Measurements from ENCODE around the gene CNTF.
A peak's percentile ranks its signal among the peaks of the same experiment; 100 is the strongest.
"Not testable (repeated sequence)": the region's sequence is repeated elsewhere in the genome, so short reads cannot be mapped to it uniquely, and the experiment has no call there.

CNTF gene

DNA sequence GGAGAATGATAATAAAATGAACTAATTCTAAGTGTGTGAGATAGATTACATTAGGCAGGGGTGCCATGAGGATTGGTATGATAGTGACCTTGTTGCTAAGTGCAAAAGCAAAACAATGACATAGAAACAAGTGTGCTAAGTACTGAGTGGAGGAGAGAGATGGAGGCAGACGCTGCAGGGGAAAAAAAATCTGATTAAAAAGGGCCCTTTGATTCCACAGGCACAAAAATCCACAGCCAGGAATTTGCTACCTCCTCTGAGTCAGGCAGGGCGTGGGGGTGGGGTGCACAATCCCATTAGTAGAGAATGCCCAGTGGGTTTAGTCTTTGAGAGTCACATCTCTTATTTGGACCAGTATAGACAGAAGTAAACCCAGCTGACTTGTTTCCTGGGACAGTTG lies at the start of gene CNTF:
Gene CNTF (plus strand): TSS at position 322 of the 400 bp plus-strand sequence. CDS start 88 bp downstream, outside the sequence.
- TF ChIP-seq, protein P1, sequence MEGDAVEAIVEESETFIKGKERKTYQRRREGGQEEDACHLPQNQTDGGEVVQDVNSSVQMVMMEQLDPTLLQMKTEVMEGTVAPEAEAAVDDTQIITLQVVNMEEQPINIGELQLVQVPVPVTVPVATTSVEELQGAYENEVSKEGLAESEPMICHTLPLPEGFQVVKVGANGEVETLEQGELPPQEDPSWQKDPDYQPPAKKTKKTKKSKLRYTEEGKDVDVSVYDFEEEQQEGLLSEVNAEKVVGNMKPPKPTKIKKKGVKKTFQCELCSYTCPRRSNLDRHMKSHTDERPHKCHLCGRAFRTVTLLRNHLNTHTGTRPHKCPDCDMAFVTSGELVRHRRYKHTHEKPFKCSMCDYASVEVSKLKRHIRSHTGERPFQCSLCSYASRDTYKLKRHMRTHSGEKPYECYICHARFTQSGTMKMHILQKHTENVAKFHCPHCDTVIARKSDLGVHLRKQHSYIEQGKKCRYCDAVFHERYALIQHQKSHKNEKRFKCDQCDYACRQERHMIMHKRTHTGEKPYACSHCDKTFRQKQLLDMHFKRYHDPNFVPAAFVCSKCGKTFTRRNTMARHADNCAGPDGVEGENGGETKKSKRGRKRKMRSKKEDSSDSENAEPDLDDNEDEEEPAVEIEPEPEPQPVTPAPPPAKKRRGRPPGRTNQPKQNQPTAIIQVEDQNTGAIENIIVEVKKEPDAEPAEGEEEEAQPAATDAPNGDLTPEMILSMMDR (conservative IDR thresholded peaks at IDR 0.05; ENCODE audit: low read depth, low read length): no peak
- no peak within 1 kb of the TSS for H3K4me3 ChIP-seq (ENCODE audit: low read depth, low read length)
- DNase-seq (ENCODE audit: low read depth): peak; percentile 35

DNA sequence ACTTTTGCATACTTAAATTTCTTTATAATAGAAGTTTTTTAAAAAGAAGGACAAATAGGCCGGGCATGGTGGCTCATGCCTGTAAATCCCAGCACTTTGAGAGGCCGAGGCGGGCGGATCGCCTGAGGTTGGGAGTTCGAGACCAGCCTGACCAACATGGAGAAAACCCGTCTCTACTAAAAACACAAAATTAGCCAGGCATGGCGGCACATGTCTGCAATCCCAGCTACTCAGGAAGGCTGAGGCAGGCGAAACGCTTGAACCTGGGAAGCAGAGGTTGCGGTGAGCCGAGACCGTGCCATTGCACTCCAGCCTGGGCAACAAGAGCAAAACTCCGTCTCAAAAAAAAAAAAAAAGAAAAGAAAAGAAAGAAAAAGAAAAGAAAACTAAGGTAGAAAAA lies 49.6 kb upstream of the CNTF start:
- not testable (repeated sequence) for DNase-seq (ENCODE audit: low read depth); H3K4me3 ChIP-seq (ENCODE audit: low read depth, low read length)

DNA sequence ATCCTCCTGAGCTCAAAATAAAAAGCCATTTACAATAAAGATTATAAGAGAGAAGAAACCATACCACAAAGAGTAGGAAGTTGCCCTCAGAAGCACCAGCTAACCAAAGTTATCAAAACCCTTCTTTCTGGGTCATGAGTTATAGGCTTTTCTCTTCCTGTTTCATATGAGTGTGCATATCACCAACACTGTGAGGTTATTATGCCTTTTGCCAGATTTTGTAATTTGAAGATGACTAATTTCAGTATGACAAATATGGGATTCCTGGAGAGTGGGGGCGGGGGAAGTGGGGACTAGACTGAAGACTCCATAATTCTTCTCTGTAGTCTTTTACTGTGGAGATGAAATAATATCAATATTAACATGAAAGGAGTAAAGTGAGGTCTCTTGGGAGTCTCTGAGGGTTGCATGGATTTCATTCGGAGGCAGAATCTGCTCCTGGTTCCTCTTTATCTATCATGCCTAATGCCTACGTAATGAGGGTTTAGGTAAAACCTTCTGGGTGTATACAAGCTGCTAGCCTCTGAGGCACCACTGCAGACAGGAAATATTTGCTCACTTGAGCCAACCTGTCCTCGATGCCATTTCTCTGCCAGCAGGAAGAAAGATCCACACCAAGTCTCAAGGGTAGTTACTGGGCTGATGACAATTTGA lies 48.9 kb upstream of the CNTF start:
- TF ChIP-seq, protein P1 (conservative IDR thresholded peaks at IDR 0.05; ENCODE audit: low read depth, low read length): no peak
- H3K4me3 ChIP-seq (ENCODE audit: low read depth, low read length): peak overlapping the region; percentile 6
- peak; percentile 86 for DNase-seq (ENCODE audit: low read depth)

DNA sequence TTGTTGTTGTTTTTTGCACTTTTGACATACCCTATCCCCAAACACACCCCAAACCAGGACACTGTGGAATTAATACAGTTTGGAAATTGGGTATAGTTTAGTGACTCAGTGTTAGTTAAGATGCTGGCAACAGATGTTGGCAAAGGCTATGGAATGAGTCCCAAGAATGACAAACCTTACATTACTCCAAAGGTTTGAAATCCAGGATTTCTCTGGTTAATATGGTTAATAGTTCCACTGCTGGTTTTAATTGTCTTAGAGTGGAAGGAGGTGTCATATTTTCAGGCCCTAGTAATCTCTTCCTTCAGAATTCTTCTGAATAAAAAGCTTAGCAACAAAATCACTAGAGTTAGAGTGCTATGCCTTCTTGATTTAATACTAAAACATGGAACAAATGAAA lies 47.6 kb upstream of the CNTF start:
- peak; percentile 10 for DNase-seq (ENCODE audit: low read depth)
- TF ChIP-seq, protein P1 (conservative IDR thresholded peaks at IDR 0.05; ENCODE audit: low read depth, low read length): no peak
- H3K4me3 ChIP-seq (ENCODE audit: low read depth, low read length): no peak overlapping the region

DNA sequence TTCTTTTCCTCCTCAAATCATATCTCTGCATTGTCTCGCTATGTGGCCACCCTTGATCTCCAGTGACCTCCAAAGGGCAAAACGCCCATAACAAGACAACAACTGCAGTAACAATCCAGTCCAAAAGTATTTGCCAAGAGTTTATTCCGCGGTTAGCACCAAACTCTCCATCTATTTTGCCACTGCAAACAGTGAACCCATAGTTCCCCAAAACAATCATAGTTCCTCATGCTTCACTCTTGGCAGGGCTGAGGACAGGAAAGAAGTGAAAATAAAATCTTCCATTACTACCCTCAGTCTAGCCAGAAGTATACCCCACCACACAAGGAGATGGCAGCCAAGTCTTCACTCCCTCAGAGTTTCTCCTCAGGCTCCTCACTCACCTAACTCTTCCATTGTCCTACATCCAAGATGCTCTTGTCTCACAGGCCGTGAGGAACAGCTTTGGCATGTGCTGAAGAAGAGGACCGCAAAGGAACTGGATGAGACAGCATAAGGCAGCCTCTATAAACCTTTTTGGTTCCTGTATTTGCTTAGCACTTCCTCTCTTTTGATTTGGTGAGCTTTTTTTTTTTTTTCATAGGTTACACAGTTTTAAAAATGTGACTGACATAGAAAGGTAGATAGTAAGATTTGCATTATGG lies 47.0 kb upstream of the CNTF start, which contains the start of gene LPXN:
Gene LPXN (minus strand): TSS at position 480 of the 644 bp plus-strand sequence. CDS start 84 bp downstream, at position 396.
- TF ChIP-seq, protein P1 (conservative IDR thresholded peaks at IDR 0.05; ENCODE audit: low read depth, low read length): no peak
- DNase-seq (ENCODE audit: low read depth): peak; percentile 14
- H3K4me3 ChIP-seq (ENCODE audit: low read depth, low read length): peak within 1 kb of the TSS; percentile 36

DNA sequence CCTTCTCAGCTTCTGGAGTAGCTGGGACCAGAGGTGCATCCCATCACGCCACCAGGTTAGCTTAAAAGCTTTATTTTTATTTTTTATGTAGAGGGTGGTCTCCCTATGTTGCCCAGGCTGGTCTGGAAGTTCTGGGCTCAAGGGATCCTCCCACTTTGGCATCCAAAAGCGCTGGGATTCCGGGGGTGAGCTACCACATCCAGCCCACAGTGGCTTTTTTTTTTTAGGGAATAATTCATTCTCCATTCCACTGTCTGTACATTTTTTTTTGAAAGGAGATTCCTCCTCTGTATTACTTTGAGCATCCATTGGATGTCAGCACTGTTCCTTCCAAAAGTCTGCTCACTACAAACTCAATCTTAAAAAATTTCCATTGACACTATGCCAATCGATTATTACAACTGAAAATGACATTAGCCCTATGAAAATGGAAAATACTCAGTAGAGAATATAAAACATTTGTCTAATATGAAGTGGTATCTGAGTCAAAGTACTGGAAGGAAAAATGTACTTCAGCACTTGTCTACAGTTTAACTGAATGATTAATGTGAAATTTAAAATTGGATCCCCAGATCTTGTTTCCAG lies 45.5 kb upstream of the CNTF start:
- peak overlapping the region; percentile 76 for H3K4me3 ChIP-seq (ENCODE audit: low read depth, low read length)
- TF ChIP-seq, protein P1 (conservative IDR thresholded peaks at IDR 0.05; ENCODE audit: low read depth, low read length): peak; percentile 59
- peak; percentile 69 for DNase-seq (ENCODE audit: low read depth)

DNA sequence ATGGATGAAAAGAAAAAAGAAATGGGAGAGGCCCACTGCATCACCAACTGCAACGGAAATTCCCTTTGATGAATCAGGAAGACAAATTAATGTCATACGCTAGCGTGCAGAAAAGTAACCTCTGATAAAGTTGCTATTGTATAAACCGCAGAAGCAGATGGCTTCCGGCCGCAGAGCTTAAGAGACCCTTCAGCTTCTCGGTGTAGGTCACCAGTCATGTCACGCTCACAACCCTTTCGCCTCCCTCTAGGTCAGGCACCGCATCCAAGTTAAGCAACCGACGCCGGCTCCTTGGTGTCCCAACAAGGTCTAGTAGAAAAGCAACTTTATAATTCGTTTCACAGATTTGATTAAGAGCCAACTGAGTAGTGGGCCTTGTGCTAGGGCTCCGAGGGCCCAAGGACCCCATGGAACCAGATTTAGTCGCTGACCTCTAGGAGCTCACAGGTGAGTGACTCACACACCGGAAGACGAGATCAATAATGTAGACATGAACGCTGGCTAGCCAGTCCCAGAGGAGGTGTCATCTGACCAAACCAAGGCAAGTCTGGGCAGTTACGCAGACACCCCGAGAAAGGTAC lies 44.8 kb upstream of the CNTF start:
- TF ChIP-seq, protein P1 (conservative IDR thresholded peaks at IDR 0.05; ENCODE audit: low read depth, low read length): no peak
- H3K4me3 ChIP-seq (ENCODE audit: low read depth, low read length): peak overlapping the region; percentile 76
- peak; percentile 80 for DNase-seq (ENCODE audit: low read depth)
